GM03348 (cell line): ENCODE measurements around the gene FBXL19.

Source experiments
- DNase-seq: peaks from one replicate; pipeline ENCODE4 v3.0.0; 2012; ENCODE audit warnings: low spot score

FBXL19 gene

GRCh38 chr16:30964574-30965226 is 41.3 kb downstream of the FBXL19 start:
- DNase-seq: no peak

DNA sequence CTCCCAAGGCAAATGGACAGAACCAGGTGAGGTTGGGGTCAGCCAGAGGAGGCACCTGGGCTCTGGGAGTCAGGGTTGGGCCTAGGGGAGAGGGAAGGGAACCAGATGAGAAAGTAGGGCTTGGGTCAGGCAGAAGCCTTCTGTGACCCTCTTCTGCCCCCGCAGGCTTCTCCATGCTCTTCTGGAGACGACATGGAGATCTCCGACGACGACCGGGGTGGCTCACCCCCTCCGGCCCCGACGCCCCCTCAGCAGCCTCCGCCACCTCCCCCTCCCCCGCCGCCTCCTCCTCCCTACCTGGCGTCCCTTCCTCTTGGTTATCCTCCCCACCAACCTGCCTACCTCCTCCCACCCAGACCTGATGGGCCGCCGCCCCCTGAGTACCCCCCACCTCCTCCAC is 42.1 kb downstream of the FBXL19 start:
- no peak for DNase-seq

DNA sequence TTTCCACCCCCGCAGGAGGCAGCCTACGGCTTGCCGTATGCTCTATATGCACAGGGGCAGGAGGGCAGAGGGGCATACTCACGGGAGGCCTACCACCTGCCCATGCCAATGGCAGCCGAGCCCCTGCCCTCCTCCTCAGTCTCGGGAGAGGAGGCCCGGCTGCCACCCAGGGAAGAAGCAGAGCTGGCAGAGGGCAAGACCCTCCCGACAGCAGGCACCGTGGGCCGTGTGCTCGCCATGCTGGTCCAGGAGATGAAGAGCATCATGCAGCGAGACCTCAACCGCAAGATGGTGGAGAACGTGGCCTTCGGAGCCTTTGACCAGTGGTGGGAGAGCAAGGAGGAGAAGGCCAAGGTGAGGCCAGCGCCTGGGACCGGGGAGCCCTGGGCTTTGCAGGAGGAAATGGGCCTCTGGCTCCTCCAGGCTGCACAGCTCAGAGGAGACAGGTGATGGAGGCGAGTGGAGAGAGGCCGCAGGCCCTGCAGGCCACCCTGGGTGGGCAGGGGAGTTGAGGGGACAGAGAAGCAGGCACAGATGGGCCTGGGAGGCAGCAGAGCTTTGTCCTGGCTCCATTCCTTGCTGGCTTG is 42.8 kb downstream of the FBXL19 start:
- DNase-seq: no peak

- DNase-seq: no peak
Measured at GRCh38 chr16:30967795-30968194, 44.4 kb downstream of the FBXL19 start.

DNA sequence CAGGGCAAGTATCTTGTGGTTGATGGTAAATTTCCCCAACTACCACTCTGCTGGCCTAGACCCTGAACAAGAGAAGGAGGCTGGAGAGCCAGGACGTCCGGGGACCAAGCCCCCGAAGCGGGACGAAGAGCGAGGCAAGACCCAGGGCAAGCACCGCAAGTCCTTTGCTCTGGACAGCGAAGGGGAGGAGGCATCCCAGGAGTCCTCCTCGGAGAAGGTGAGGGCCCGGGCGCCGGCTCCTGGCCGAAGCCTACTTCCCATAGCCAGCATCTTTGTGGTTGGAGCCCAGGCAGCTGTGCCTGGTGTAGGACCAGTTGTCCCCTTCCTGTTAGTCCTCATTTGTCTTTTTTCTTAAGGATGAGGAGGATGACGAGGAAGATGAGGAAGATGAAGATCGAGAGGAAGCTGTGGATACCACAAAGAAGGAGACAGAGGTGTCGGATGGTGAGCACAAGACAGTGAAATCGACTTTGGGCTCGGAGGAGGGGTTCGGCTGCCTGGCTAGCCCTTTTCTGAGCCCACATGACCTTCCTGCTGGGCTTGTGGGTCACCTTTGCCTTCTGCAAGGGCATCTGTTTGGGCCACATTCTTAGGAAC is 46.0 kb downstream of the FBXL19 start:
- DNase-seq: no peak

GRCh38 chr16:30971298-30971697 is 47.9 kb downstream of the FBXL19 start:
- no peak for DNase-seq

DNA sequence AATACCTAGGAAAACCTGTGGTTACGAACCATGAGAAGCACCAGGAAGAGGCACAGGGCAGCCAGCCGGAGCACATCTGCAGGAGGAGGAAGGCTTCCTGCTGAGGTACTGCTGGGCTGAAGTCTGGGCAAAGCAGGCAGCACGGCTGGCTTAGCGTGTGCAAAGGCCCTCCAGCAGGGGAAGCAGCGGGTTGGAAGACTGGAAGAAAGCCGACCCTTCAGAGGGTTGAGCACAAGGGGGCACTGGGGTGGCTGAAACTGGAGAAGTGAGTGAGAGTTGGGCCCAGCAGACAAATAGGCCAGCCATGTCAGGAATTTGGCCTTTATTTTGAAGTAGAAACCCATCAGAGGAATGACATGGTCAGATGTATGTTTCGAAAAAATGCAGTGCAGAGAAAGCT is 49.5 kb downstream of the FBXL19 start:
- no peak for DNase-seq

DNA sequence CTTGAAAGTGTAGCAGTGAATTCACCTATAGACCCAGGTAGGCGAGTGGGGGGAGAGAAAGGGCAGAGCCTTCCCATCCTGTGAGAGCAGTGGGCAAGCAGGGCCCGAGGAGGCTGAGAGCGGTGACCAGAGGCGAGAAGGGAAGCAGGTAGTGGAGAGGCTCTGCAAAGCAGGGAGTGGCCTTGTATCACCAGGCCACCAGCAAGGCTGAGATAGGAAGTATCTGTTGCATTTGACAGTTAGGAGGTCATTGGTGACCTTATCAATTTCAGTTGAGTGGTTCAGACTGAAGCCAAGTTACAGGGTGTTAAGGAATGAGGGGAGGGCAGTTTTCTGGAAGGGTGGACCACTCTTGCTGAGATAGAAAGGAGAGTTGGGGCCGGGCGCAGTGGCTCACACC is 51.0 kb downstream of the FBXL19 start:
- no peak for DNase-seq

DNA sequence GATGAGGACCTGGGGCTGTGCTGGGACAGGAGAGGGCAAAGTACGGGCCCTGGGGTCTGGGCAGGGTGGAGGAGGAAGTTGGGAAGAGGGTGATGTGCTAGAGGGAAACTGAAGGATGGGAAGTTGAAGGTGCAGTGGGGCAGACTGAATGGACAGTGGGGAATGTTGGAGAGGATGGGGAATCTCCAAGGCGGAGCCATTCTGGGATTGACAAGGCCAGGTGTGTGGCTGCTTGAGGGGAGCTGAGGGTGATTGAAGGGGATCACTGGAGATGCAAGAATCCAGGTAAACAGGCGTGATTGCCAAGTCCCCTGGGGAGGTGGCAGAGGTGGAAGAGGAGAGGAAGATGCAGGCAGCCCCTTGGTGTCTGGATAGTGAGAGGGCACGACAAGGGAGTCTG is 53.1 kb downstream of the FBXL19 start:
- DNase-seq: no peak

- DNase-seq: no peak
Measured at GRCh38 chr16:30977502-30977901, 54.1 kb downstream of the FBXL19 start.

DNA sequence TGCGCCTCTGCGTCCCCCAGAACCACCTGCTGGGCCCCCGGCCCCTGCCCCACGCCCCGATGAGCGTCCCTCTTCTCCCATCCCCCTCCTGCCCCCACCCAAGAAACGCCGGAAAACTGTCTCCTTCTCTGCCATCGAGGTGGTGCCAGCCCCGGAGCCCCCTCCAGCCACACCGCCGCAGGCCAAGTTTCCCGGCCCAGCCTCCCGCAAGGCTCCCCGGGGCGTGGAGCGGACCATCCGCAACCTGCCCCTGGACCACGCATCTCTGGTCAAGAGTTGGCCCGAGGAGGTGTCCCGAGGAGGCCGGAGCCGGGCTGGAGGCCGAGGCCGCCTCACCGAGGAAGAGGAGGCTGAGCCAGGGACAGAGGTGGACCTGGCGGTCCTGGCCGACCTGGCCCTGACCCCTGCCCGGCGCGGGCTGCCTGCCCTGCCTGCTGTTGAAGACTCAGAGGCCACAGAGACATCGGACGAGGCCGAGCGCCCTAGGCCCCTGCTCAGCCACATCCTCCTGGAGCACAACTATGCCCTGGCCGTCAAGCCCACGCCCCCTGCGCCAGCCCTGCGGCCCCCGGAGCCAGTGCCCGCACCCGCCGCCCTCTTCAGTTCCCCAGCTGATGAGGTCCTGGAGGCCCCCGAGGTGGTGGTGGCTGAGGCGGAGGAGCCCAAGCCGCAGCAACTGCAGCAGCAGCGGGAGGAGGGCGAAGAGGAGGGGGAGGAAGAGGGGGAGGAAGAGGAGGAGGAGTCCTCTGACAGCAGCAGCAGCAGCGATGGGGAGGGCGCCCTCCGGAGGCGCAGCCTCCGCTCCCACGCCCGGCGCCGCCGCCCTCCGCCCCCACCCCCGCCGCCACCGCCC is 56.0 kb downstream of the FBXL19 start:
- no peak for DNase-seq

DNA sequence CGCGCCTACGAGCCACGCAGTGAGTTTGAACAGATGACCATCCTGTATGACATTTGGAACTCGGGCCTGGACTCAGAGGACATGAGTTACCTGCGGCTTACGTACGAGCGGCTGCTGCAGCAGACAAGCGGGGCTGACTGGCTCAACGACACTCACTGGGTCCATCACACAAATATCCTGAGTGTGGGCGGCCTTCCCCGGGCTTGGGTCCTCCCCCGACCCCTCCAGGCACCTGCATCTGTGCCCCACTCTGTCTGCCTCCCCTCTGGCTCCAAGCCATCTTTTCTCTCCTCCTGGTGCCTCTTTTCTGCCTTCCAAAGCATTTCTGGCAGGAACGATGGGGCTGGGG is 56.6 kb downstream of the FBXL19 start:
- DNase-seq: no peak

GRCh38 chr16:30980434-30980833 is 57.1 kb downstream of the FBXL19 start:
- no peak for DNase-seq

DNA sequence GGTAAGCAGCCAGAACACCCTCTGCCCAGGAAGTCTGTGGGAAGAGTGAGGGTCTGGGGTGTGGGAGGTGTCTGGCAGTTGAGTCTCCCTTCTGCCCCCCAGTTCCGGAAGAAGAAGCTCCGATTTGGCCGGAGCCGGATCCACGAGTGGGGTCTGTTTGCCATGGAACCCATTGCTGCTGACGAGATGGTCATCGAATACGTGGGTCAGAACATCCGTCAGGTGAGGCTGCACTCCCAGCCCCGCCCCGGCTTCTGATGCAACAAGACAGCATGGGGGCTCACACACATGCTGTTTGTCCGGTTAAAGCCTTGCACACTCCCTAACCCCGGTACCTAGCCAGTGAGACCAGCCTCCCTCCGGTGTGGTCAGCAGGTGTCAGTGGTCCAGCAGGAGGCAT is 57.6 kb downstream of the FBXL19 start:
- no peak for DNase-seq

- DNase-seq: peak; percentile 87
Measured at GRCh38 chr16:30982548-30983288, 59.3 kb downstream of the FBXL19 start.

DNA sequence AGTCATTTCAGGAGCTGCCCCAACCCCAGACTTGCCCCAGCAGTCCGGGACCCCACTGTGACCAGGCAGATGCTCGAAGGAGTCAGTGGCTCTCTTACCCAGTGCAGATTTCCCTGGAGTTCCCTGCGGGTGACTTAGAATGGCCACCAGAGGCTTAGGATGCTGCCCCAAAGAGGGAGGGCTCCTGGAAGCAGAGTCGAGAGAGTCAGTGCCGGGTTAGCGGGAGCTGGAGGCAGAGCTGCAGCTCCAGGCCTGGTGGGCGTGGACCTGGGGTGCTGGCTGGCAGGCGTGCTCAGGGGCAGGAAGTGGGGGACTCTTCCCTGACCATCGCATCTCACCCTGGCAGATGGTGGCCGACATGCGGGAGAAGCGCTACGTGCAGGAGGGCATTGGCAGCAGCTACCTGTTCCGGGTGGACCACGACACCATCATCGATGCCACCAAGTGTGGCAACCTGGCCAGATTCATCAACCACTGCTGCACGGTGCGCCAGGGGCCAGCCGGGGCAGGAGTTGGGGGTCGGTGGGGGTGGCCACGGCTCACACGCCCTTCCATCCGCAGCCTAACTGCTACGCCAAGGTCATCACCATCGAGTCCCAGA is 60.0 kb downstream of the FBXL19 start:
- DNase-seq: no peak

GRCh38 chr16:30983898-30984610 is 60.7 kb downstream of the FBXL19 start:
- DNase-seq: no peak

GRCh38 chr16:30984669-30985400 is 61.5 kb downstream of the FBXL19 start, which contains the start of gene HSD3B7:
Gene HSD3B7, plus strand, starts transcription at chr16:30985207. Its CDS starts 452 bp downstream, at chr16:30985659.
- DNase-seq: peak; percentile 97

GRCh38 chr16:30985401-30986128 is 62.2 kb downstream of the FBXL19 start:
- peak; percentile 54 for DNase-seq
